ENCODE data around the gene CCDC81.
A peak's percentile ranks its signal among the peaks of the same experiment; 100 is the strongest.

- TF ChIP-seq CTCF (IDR thresholded peaks at IDR 0.05) (peak; percentile 44), POLR2AphosphoS5 (IDR thresholded peaks at IDR 0.05; ENCODE audit: low read depth, low read length) (no peak)
Measured at GRCh38 chr11:86355256-86355655, 19.4 kb upstream of the CCDC81 start.
